ENCODE measurements around the gene EIF4B. TPM values are rescaled to one million over a fixed set of nuclear protein-coding genes. Genes with fewer than 3 reads are reported as not detected.
A peak's percentile ranks its signal among the peaks of the same experiment; 100 is the strongest.

EIF4B gene
- polyA plus RNA-seq, 1 donor (not counting 4 experiments of a cell fraction or from before 2014, with no cell fraction given), result 422 TPM

DNA sequence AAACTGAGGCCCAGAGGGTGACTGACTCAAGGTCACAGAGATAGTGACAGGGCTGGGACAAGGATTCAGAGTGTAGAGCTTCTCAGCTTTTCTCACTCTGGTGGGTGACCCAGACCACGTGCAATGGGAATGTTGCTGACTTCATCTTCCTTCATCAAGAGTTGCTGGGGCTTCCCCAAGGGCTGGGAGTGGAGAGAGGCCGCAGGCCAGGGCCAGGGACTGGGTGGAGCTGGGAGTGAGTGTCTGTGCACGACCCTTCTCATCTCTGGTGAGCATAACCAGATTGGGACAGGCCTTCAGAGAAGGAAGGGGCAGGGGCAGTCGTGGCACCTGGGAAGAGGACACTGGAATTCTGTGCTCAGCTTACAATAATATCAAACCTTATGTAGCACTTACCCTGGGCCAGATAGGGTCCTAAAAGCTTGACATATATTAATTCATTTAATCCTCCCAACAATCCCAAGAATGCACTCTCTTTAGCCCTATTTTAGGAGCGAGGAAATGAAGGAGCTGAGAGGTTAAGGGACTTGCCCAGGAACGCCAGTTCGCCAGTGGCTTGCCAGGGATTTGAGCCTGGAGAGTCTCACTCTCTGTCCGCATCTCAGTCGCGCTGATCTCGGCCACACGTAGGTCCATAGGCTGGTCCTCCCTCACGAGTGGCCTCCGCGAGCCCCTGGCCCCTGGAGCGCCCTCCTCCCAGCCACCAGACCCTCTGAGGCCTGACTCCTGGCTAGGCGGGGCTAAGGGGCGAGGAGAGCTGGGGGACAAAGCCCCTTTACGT, 41.5 kb upstream of the EIF4B start:
- Histone ChIP-seq H3K36me3 (ENCODE audit: control insufficient read depth in 2 of 2, extremely low read depth in 1 of 2, insufficient read depth in 2 of 2, low read length in 2 of 2) (no peaks in the 10 kb centered on the region), H3K27ac (ENCODE audit: control insufficient read depth, insufficient read depth, low read length) (no peak overlapping the region), H3K4me1 (ENCODE audit: control insufficient read depth, extremely low read depth, insufficient read depth, low read length) (no peaks in the 10 kb centered on the region), H4K20me1 (ENCODE audit: control insufficient read depth, extremely low read depth, insufficient read depth, low read length) (no peaks in the 10 kb centered on the region), H3K27me3 (ENCODE audit: control insufficient read depth, extremely low read depth, insufficient read depth, low read length) (peaks cover 13% of the 10 kb centered on the region), H2AFZ (ENCODE audit: control insufficient read depth, low read length) (peak overlapping the region; percentile 76), H3K9ac (ENCODE audit: control insufficient read depth, extremely low read depth, insufficient read depth, low read length) (no peak overlapping the region), H3K79me2 (ENCODE audit: control insufficient read depth, insufficient read depth, low read length) (no peaks in the 10 kb centered on the region), H3K4me3 (ENCODE audit: control insufficient read depth in 2 of 3, extremely low read depth in 1 of 3, insufficient read depth in 2 of 3, low read depth in 1 of 3, low read length in 3 of 3) (no peak overlapping the region), H3K4me2 (ENCODE audit: control insufficient read depth, extremely low read depth, insufficient read depth, low read depth, low read length) (peak overlapping the region; percentile 51), H3K9me3 (ENCODE audit: control insufficient read depth, low read depth, low read length) (no peaks in the 10 kb centered on the region), H3K9me1 (ENCODE audit: control insufficient read depth, extremely low read depth, insufficient read depth, low read length) (no peaks in the 10 kb centered on the region)
- FAIRE-seq (no peak), DNase-seq (ENCODE audit: low read depth, low spot score) (no peak)
- TF ChIP-seq EZH2 (IDR thresholded peaks at IDR 0.05; ENCODE audit: low read length), result no peak
- TF ChIP-seq, protein P1, sequence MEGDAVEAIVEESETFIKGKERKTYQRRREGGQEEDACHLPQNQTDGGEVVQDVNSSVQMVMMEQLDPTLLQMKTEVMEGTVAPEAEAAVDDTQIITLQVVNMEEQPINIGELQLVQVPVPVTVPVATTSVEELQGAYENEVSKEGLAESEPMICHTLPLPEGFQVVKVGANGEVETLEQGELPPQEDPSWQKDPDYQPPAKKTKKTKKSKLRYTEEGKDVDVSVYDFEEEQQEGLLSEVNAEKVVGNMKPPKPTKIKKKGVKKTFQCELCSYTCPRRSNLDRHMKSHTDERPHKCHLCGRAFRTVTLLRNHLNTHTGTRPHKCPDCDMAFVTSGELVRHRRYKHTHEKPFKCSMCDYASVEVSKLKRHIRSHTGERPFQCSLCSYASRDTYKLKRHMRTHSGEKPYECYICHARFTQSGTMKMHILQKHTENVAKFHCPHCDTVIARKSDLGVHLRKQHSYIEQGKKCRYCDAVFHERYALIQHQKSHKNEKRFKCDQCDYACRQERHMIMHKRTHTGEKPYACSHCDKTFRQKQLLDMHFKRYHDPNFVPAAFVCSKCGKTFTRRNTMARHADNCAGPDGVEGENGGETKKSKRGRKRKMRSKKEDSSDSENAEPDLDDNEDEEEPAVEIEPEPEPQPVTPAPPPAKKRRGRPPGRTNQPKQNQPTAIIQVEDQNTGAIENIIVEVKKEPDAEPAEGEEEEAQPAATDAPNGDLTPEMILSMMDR (optimal IDR thresholded peaks at IDR 0.05 in 1 of 3, IDR thresholded peaks at IDR 0.05 in 1 of 3, conservative IDR thresholded peaks at IDR 0.05 in 1 of 3; ENCODE audit: extremely low read depth in 1 of 3, insufficient read depth in 2 of 3, low read length in 3 of 3), result no peak
- dilution Hi-C loops (cut with MboI; ENCODE audit: extremely low pct_ligation_motif_present, low sequenced_read_pairs), result no loop called here

DNA sequence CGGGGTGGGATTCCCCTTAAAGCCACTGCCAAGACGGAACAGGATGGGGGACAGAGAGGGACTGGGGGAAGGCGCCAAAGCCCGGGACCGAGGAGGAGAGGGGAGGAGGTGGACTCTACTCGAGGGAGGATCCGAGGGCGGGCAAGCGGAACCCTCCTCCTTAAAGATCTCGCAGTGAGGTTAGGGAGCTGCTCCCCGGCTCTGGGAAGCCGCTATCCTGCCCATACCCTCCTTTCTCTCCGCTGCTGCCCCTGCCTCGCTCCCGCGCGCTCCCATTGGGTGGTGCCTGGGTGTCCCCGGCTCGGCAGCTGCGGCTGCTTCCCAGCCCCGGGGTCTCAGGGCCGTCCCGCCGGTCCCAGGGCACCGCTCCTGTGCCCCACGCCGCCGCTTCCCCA, 40.9 kb upstream of the EIF4B start:
- Histone ChIP-seq H3K4me2 (ENCODE audit: control insufficient read depth, extremely low read depth, insufficient read depth, low read depth, low read length) (peak overlapping the region; percentile 51), H3K9ac (ENCODE audit: control insufficient read depth, extremely low read depth, insufficient read depth, low read length) (peak overlapping the region; percentile 22), H3K27me3 (ENCODE audit: control insufficient read depth, extremely low read depth, insufficient read depth, low read length) (peaks cover 13% of the 10 kb centered on the region), H4K20me1 (ENCODE audit: control insufficient read depth, extremely low read depth, insufficient read depth, low read length) (no peaks in the 10 kb centered on the region), H2AFZ (ENCODE audit: control insufficient read depth, low read length) (peak overlapping the region; percentile 76), H3K79me2 (ENCODE audit: control insufficient read depth, insufficient read depth, low read length) (no peaks in the 10 kb centered on the region), H3K9me3 (ENCODE audit: control insufficient read depth, low read depth, low read length) (no peaks in the 10 kb centered on the region), H3K4me3 (ENCODE audit: control insufficient read depth in 2 of 3, extremely low read depth in 1 of 3, insufficient read depth in 2 of 3, low read depth in 1 of 3, low read length in 3 of 3) (no peak overlapping the region), H3K9me1 (ENCODE audit: control insufficient read depth, extremely low read depth, insufficient read depth, low read length) (no peaks in the 10 kb centered on the region), H3K36me3 (ENCODE audit: control insufficient read depth in 2 of 2, extremely low read depth in 1 of 2, insufficient read depth in 2 of 2, low read length in 2 of 2) (no peaks in the 10 kb centered on the region), H3K27ac (ENCODE audit: control insufficient read depth, insufficient read depth, low read length) (no peak overlapping the region), H3K4me1 (ENCODE audit: control insufficient read depth, extremely low read depth, insufficient read depth, low read length) (no peaks in the 10 kb centered on the region)
- dilution Hi-C loops (cut with MboI; ENCODE audit: extremely low pct_ligation_motif_present, low sequenced_read_pairs), result no loop called here
- no peak for FAIRE-seq
- TF ChIP-seq, protein P1 (optimal IDR thresholded peaks at IDR 0.05 in 1 of 3, IDR thresholded peaks at IDR 0.05 in 1 of 3, conservative IDR thresholded peaks at IDR 0.05 in 1 of 3; ENCODE audit: extremely low read depth in 1 of 3, insufficient read depth in 2 of 3, low read length in 3 of 3), result no peak
- no peak for TF ChIP-seq EZH2 (IDR thresholded peaks at IDR 0.05; ENCODE audit: low read length)
- no peak for DNase-seq (ENCODE audit: low read depth, low spot score)
